NCI-H146 treated with DMSO at 0.1 percent for 48 hours (cell line): ENCODE results near the gene IRF3.
A peak's percentile ranks its signal among the peaks of the same experiment; 100 is the strongest.

Source experiments
- DNase-seq: peaks from one replicate; lab custom pipeline; 2025; ENCODE audit not compliant: unreplicated experiment; lab: John Stamatoyannopoulos, UW

The IRF3 gene

DNA sequence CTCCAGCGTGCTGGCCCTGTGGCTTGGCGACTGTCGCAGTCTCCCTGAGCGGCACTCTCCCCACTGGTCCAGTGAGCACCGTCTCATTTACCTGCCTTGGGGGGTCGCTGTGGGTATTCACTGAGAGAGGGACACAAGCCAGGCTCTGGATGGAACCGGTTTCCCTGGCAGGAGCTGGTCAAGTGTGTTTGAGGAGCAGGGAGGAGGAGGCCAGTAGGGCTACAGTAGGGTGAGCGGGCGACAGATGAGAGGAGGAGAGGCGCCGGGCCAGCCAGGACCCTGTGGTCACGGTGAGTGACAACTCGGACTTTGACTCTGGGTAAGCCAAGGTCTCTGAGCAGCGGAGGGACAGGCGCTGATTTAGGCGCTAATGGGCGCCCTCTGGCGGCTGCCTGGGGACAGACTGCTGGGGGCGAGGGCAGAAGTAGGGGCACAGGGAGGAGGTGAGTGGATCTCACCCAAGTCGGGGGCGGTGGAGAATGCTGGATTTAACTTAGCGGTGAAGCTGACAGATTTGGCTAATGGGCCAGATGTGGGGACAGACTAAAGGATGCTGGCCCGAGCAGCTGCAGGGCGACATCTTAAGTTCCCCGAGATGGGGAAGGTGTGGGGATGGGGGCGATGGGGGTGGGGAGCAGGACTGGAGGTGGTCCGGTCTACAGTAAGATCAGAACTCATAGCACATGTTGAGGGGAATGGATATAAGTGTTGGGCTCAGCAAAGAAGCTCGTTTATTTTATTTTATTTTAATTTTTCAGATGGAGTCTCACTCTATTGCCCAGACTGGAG is 6.7 kb upstream of the IRF3 start:
- DNase-seq = peak; percentile 80

DNA sequence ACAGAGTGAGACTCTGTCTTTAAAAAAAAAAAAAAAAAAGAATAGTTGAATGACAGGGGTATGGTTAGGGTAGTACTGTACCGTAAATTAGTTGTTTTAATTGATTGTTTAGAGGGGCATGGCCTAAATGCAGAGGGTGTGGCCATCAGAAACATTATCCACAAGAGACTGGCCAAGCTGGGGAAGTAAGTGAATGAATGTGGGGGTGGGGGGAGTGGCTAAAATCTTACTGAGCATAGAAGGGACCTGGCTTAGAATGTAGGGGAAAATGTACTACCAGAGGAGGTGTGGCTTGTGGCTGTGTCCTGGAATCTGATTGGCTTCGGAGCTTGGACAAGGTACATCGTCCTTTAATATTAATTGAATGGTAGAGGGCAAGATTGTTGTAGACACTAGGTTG is 3.9 kb upstream of the IRF3 start:
- no peak for DNase-seq

DNA sequence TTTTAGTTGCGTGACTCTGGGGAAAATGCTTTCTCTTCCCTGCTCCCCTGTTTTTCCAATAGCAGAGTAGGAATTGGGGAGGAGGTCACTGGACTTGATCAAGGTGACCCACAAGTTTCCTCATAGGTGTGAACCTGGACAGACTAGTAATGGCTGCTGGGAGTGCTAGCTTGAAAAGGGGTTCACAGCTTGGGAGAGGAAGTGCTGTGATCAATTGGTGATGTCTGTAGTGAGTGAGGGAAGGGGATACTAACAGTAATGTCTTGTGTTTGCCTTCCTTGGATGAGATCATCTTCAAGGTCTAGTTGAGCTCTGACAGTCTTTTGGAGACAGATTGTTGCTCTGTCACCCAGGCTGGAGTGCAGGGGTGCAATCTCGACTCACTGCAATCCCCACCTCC is 1.8 kb upstream of the IRF3 start:
- DNase-seq = no peak

DNA sequence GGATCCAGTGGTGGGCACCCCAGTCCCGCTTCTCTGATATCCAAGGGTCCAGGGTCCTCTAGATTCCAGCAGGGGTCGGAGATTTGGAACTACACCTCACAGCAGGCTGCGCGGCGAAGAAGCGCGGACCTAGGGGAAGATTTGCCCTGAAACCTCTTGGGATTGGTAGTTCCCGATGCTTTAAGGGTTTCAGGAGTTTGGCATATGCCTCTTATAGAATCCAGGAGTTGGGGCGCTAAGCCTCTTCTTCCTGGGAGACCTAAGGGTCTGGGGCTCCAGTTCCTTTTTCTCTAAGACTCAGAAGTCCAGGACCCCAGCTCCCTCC is 425 bp upstream of the IRF3 start:
- no peak for DNase-seq

DNA sequence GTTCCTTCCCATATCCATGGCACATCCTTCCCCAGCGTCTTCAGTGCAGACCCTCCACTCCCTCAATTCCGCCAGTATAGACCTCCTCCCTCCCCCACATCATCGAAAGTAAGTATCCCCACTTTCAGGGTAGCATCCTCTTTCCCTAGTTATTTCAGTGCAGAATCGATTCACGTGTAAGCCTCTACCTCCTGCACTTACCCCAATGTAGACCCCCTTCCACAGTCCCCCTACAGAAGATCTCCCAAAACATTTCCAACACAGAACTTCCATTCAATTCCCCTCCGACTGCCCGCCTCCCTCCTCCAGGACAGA is 664 bp downstream of the IRF3 start:
- DNase-seq = no peak

DNA sequence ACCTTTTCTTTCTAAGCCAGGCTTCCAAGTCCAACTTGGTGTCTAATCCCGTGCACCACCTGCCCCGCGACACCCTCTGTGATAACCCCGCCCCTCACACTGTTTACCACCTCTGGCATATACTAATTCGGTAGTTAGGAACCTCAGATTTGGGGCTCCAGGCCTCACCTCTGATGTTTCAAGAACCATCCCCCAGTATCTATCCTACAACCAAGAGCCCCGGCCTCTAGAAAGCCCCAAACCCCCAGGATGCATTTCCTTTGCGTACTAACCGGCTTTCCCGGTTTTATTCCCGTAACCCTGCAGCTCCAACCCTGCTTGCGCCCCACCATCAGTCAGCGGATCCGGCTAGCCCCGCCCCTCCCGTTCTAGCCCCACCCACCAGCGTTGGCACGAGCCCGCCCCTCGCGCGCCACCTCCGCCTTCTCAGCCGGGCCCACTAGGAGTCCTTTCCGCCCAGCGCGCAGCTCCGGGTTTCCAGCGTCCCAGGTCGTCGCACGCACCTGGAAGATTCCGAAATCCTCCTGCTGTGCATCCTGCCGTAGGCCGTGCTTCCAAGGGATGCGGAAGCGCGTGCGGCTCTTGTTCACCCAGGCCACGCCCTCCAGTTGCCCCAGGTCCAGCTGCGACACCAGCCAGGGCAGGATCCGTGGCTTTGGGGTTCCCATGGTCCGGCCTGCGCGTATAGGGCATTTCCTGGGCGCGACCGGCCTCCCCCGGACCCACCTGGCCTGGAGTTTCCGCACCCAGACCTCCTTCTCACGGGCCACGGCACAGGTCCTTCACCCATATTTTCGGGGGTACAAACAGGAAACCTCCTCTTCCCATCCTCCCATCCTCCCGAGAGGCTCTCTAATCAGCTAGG is 1.3 kb downstream of the IRF3 start:
- peak; percentile 90 for DNase-seq

DNA sequence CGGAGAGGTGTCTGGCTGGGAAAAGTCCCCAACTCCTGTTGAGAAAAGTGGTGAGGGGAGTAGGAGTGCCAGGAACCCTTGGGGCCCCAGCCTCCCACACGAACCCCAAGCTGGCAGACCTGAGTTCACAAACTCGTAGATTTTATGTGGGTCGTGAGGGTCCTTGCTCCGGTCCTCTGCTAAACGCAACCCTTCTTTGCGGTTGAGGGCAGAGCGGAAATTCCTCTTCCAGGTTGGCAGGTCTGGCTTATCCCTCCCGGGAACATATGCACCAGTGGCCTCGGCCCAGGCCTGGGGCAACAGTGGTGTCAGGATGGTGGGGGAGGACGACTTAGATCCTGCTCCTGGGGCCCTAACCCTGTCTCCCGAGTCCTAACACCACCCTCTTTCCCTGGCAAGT is 2.4 kb downstream of the IRF3 start:
- DNase-seq = no peak

DNA sequence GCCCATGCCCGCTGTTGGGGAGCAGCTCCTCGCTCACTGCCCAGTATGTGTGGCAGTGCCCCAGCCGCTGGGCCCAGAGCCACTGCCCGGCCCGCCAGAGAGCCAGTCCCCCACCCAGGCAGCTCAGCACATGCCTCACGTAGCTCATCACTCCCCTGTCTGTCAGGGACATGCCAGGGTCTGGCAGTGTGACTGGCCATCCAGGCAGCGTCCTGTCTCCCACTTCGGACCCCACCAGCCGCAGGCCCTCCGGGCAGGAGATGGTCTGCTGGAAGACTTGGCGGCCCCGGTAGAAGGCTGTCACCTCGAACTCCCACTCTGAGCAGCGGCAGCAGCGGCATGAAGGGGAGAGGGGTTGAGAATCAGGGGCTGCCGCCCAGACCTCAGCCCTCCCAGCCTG is 3.6 kb downstream of the IRF3 start:
- DNase-seq = no peak

DNA sequence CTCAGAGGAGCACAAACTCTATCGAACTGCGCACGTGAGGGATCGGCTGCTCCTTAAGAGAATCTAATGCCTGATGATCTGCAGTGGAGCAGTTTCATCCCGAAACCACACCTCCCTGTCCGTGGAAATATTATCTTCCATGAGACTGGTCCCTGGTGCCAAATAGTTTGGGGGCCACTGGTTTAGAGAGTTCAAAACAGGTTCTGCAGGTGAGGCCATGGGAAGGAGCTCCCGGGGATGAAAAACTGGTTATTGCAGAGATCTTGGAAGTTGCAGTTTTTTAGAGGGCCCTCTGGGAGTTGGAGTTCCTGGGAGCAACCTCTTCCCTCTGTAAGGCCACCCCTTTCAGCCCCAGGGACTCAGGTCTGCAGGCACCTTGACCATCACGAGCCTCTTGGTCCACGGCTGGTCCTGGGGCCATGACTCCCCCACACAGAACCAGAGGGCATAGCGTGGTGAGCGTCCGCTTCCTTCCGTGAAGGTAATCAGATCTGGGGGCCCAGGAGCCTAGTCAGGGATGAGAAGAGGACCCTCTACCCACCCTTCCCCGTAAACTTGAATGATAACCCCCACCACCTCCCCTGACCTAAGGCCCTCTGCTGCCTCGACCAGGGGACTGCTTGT is 5.2 kb downstream of the IRF3 start:
- DNase-seq = no peak

DNA sequence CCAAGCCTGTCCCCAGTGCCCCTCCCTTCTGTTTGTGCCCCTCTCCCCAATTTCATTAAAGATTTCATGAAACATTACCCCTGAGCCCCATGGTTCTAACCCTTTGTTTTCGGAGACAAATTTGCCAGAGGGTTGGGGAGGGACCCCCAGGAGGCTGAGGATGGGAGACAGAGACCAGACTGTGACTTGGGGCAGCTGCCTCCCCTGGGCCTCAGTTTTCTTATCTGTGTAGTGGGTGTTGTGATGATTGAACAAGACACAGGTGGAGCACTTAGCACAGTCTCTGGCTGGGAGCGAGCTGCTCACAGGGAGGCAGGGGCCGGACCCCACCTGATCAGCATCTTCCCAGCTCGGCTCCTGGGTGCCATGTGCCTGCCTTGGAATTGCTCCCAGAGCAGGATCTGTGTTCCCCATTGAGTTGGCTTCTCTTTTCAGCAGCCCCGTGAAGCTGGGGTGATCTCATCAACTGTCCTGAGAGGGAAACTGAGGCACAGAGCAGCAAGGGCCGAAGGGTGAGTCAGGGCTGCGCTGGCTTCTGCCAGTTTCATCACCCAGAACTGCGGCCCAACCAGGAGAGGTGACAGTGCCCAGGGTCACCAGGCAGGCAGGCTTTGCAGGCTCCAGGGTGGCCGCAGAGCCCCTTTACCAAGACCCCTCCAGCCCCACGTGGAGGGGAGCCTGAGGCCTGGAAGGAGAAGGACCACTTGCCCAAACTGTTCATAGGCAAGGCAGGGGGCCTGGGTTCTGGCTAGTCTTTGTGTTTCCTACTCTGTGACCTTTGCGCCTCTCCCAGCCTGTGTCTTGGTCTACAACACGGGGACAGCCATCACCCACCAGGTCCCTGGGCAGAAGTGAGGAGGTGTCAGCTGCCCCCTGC is 6.9 kb downstream of the IRF3 start:
- no peak for DNase-seq

DNA sequence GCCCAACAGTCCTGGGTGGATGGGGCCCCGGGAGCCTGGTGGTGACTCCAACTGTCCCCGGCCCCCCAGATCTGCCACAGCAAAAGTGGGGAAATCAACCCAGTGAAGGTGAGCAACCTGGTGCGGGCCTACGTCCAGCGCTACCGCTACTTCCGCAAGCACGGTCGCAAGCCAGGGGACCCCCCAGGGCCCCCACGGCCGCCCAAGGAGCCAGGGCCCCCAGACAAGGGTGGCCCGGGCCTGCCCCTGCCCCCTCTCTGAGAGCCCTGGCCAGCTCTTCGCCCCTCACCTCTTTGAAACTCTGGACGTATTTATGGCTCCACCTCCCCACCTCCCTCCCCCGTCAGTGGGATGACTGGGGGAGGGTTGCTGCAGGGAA is 7.5 kb downstream of the IRF3 start:
- DNase-seq = no peak

DNA sequence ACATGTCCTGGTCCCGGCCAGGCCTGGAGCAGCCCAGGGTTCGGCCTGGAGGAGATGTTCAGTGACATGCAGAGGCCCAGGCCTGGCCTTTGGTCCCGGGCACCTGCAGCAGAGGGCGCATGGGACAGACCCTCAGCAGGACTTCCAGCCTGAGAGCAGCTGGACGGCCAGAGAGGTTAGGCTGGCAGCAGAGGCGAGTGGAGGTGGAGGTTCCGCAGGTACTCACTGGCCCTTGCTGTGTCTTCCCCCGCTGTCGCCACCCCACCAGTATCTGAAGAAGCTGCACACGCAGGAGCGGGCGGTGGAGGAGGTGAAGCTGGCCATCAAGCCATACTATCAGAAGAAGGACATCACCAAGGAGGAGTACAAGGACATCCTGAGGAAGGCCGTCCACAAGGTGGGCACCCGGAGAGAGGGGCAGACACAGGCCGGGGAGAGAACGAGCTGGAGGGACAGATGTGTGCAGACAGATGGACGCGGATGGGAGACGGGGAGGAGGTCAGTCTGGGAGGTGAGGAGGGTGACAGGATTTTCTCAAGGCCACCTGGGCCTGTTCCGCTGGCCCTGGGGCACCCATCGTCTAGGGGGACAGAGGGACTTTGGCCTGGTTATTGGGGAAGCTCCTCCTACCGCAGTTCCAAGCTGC is 8.0 kb downstream of the IRF3 start:
- DNase-seq = no peak

DNA sequence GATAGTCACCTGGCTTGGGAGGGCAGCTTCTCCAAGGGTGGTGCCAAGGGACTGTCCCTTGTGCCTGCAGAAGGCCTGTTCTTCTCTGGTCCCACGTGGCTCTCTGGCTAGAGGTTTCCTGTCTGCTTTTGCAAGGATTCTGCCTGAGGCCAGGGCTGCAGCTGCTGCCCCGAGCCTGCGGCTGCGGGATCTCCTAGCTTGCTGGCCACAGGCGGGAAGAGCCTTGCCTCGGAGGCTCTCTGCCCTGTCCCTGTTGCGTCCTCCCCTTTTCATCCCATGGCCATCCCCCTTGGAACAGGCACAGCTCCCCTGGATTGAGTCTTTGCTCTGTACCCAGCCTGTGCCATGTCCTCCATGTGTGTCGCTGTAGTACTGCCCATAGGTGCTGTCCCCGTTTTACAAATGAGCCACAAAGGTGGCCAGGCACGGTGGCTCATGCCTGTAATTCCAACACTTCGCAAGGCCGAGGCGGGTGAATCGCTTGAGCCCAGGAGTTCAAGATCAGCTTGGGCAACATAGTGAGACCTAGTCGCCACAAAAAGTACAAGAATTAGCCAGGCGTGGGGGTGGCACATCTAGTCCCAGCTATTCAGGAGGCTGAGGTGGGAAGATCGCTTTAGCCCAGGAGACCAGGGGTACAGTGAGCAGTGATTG is 9.1 kb downstream of the IRF3 start:
- DNase-seq = no peak

DNA sequence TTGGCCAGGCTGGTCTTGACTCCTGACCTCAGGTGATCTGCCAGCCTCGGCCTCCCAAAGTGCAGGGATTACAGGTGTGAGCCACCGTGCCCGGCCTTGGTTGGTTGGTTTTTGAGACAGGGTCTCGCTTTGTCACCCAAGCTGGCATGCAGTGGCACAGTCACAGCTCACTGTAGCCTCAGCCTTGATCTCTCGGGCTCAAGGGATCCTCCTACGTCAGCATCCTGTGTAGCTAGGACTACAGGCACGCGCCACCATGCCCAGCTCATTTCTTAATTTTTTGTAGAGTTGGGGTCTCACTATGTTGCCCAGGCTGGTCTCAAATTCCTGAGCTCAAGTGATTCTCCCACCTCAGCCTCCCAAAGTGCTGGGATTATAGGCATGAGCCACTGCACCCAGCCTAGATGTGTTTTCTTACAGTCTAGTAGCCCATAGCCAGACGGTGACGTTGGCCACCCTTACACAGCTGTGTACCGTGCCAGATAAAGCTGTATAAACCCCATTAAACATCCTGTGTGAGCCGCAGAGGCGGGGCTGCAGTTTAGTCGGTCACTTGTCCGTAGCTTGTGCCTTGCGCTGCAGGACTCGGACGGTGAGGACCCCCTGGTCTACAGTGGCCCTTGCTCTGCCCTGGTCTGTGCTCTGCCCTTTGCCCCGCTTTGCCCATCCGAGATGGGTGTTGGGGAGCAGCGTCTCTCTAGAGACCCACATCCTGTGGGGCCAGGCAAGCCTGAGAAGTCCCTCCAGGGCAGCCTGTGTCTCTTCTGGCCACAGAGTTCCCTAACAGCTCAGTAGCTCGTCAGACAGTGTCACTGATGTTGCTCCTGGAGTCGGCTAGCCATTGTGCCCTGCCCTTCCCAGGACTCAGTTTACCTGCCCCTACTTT is 9.8 kb downstream of the IRF3 start:
- DNase-seq = no peak

DNA sequence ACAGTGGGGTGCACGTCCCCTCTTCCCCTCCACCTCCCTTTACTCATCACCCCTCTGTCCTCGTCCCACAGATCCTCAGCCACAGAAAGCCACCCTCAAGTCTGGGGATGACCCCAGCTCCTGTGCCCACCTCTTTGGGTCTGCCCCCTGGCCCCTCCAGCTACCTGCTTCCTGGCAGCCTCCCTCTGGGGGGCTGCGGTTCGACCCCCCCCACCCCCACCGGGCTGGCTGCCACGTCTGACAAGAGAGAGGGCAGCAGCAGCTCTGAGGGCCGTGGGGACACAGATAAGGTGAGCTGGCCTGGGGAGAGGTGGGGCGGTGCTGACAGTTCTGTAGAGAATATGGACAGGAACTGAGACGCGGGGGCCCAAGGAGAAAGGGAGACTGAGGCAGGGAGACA is 11.1 kb downstream of the IRF3 start:
- no peak for DNase-seq

DNA sequence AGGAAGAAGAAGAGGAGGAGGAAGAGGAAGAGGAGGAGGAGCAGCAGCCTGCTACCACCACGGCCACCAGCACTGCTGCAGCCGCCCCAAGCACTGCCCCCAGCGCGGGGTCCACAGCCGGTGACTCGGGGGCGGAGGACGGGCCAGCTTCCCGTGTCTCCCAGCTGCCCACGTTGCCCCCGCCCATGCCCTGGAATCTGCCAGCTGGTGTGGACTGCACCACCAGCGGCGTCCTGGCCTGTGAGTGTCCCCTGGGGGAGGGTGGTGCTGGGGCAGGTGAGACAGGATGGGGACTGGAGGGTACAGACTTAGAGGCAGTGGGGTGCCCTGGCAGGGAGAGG is 12.2 kb downstream of the IRF3 start:
- DNase-seq = no peak

DNA sequence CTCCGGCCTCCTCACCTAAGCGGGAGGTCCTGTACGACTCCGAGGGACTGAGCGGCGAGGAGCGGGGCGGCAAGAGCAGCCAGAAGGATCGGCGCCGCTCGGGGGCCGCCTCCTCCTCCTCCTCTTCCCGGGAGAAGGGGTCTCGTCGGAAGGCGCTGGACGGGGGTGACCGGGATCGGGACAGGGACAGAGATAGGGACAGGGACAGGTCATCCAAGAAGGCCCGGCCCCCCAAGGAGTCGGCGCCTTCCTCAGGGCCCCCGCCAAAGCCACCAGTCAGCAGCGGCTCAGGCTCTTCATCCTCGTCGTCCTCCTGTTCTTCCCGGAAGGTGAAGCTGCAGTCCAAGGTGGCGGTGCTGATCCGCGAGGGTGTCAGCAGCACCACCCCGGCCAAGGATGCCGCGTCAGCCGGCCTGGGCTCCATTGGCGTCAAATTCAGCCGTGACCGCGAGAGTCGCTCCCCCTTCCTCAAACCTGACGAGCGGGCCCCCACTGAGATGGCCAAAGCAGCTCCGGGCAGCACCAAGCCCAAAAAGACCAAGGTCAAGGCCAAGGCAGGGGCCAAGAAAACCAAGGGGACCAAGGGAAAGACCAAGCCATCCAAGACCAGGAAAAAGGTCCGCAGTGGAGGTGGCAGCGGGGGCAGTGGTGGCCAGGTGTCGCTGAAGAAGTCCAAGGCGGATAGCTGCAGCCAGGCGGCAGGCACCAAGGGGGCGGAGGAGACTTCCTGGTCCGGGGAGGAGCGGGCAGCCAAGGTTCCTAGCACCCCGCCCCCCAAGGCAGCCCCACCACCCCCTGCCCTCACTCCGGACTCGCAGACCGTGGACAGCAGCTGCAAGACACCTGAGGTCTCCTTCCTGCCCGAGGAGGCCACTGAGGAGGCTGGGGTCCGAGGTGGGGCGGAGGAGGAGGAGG is 12.8 kb downstream of the IRF3 start:
- DNase-seq = no peak

DNA sequence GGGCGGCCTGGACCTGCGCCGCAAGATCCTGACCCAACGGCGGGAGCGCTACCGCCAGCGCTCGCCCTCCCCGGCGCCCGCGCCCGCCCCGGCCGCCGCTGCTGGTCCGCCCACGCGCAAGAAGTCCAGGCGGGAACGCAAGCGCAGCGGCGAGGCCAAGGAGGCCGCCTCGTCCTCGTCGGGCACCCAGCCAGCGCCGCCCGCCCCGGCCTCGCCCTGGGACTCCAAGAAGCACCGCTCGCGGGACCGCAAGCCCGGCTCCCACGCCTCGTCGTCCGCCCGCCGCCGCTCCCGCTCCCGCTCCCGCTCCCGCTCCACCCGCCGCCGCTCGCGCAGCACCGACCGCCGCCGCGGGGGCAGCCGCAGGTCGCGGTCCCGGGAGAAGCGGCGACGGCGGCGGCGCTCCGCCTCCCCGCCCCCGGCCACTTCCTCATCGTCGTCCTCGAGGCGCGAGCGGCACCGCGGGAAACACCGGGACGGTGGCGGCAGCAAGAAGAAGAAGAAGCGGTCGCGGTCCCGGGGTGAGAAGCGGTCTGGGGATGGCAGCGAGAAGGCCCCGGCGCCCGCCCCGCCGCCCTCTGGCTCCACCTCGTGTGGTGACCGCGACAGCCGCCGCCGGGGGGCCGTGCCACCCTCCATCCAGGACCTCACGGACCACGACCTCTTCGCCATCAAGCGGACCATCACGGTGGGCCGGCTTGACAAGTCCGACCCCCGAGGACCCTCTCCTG is 13.7 kb downstream of the IRF3 start:
- DNase-seq = no peak
